Tibial artery (tissue), 4 donors: Measurements from ENCODE around the gene CPZ.

Experiments
- DNase-seq, 2 donors: peaks; one replicate each; pipeline ENCODE4 v3.0.0-alpha.2; 2019
- H3K27ac ChIP-seq, 2 donors: fragments of 200-600 bp; sonication (generic) in 1 of 2; 1 replicate in 1 of 2; 2 replicates in 1 of 2; pipeline ENCODE4 v1.5.1; 2018 to 2019; ENCODE audit warnings: mild to moderate bottlenecking in 1 of 2
- H3K27me3 ChIP-seq, 2 donors: fragments of 200-600 bp; sonication (generic) in 1 of 2; one replicate each; pipeline versions ENCODE4 v1.5.1 to v1.6.0; 2016 to 2019
- H3K36me3 ChIP-seq, 3 donors: fragments of 200-600 bp; sonication (generic) in 2 of 3; one replicate each; pipeline ENCODE4 v1.5.1; 2016 to 2019; ENCODE audit warnings: mild to moderate bottlenecking in 2 of 3
- H3K4me1 ChIP-seq, 4 donors: fragments of 200-600 bp; sonication (generic) in 2 of 4; 1 replicate in 3 of 4; 2 replicates in 1 of 4; pipeline ENCODE4 v1.5.1; 2016 to 2019
- H3K4me3 ChIP-seq, 2 donors: fragments of 200-600 bp; sonication (generic) in 1 of 2; 1 replicate in 1 of 2; 2 replicates in 1 of 2; pipeline ENCODE4 v1.5.1; 2018 to 2019; ENCODE audit warnings: mild to moderate bottlenecking in 2 of 2
- H3K9me3 ChIP-seq, 3 donors: fragments of 200-600 bp; sonication (generic) in 1 of 3; one replicate each; pipeline ENCODE4 v1.5.1; 2016 to 2019
- CTCF ChIP-seq, 2 experiments: fragments of 200-600 bp in 1 of 2; fragments of 450-650 bp in 1 of 2; IDR thresholded peaks; one replicate each; pipeline ENCODE4 v1.5.1; 2017 to 2019; ENCODE audit warnings: antibody characterized with exemption in 2 of 2, mild to moderate bottlenecking in 1 of 2, moderate library complexity in 1 of 2
- intact Hi-C: fragments of 100-400 bp; cut with DNase I; formaldehyde crosslinking; loops from one replicate; pipeline ENCODE4 v1.15.0; 2023; ENCODE audit warnings: low total_unique reads

CPZ gene

GRCh38 chr4:8641931-8642650 is 49.5 kb downstream of the CPZ start:
- H3K9me3 ChIP-seq: no peaks in the 10 kb centered on the region
- no peak overlapping the region for H3K4me3 ChIP-seq
- DNase-seq: peak in 1 of 2 donors; percentile 53
- H3K27ac ChIP-seq: no peak overlapping the region
- peaks cover 0 to 25% of the 10 kb centered on the region in 2 donors for H3K27me3 ChIP-seq
- H3K36me3 ChIP-seq: no peaks in the 10 kb centered on the region
- no peaks in the 10 kb centered on the region for H3K4me1 ChIP-seq
- intact Hi-C loops: no loop called here
- TF ChIP-seq CTCF (IDR thresholded peaks at IDR 0.05): no peak

GRCh38 chr4:8642651-8643321 is 50.2 kb downstream of the CPZ start:
- H3K9me3 ChIP-seq: no peaks in the 10 kb centered on the region
- H3K4me1 ChIP-seq: no peaks in the 10 kb centered on the region
- no peak overlapping the region for H3K27ac ChIP-seq
- no peaks in the 10 kb centered on the region for H3K36me3 ChIP-seq
- no peak overlapping the region for H3K4me3 ChIP-seq
- peaks cover 0 to 25% of the 10 kb centered on the region in 2 donors for H3K27me3 ChIP-seq
- DNase-seq: peak in 1 of 2 donors; percentile 29
- intact Hi-C loops: no loop called here
- TF ChIP-seq CTCF (IDR thresholded peaks at IDR 0.05): no peak

- intact Hi-C loops: no loop called here
- Histone ChIP-seq H3K36me3 (no peaks in the 10 kb centered on the region), H3K27ac (no peak overlapping the region), H3K4me1 (no peaks in the 10 kb centered on the region), H3K4me3 (no peak overlapping the region), H3K9me3 (no peaks in the 10 kb centered on the region), H3K27me3 (peaks cover 0 to 30% of the 10 kb centered on the region in 2 donors)
- DNase-seq: peak in 1 of 2 donors; percentile 24
- no peak for TF ChIP-seq CTCF (IDR thresholded peaks at IDR 0.05)
Measured at GRCh38 chr4:8643441-8643840, 50.9 kb downstream of the CPZ start.

- H3K9me3 ChIP-seq: no peaks in the 10 kb centered on the region
- no peak overlapping the region for H3K27ac ChIP-seq
- no peak for TF ChIP-seq CTCF (IDR thresholded peaks at IDR 0.05)
- H3K27me3 ChIP-seq: peaks cover 0 to 34% of the 10 kb centered on the region in 2 donors
- no peaks in the 10 kb centered on the region for H3K4me1 ChIP-seq
- peak in 1 of 2 donors; percentile 44 for DNase-seq
- no peaks in the 10 kb centered on the region for H3K36me3 ChIP-seq
- intact Hi-C loops: no loop called here
- no peak overlapping the region for H3K4me3 ChIP-seq
Measured at GRCh38 chr4:8643986-8644385, 51.4 kb downstream of the CPZ start.

GRCh38 chr4:8644461-8644891 is 51.9 kb downstream of the CPZ start:
- DNase-seq: peak in 1 of 2 donors; percentile 34
- Histone ChIP-seq H3K4me3 (no peak overlapping the region), H3K9me3 (no peaks in the 10 kb centered on the region), H3K27ac (no peak overlapping the region), H3K4me1 (no peaks in the 10 kb centered on the region), H3K36me3 (no peaks in the 10 kb centered on the region), H3K27me3 (peaks cover 0 to 34% of the 10 kb centered on the region in 2 donors)
- TF ChIP-seq CTCF (IDR thresholded peaks at IDR 0.05): no peak
- intact Hi-C loops: no loop called here
